CD4-positive, alpha-beta memory T cell (primary cell): ENCODE measurements around the gene MFAP2. TPM values are rescaled to one million over a fixed set of nuclear protein-coding genes. Genes with fewer than 3 reads are reported as not detected.
A peak's percentile ranks its signal among the peaks of the same experiment; 100 is the strongest.

Source experiments
- CTCF ChIA-PET: fragments of 350-600 bp; sonication (Branson Sonifier 250); formaldehyde crosslinking; loops from one replicate; lab custom pipeline; 2021; ENCODE audit warnings: inconsistent platforms; ENCODE audit not compliant: partially characterized antibody; lab: Charles Lee
- POLR2A ChIA-PET: fragments of 350-600 bp; sonication (Branson Sonifier 250); formaldehyde crosslinking; loops from one replicate; lab custom pipeline; 2021; ENCODE audit not compliant: partially characterized antibody; lab: Charles Lee
- DNase-seq, 5 donors: peaks; one replicate each; pipeline versions ENCODE4 v3.0.0 to v3.0.0-alpha.2; 2020 to 2022; ENCODE audit warnings: mixed read lengths in 1 of 5
- H3K27ac ChIP-seq: one replicate; pipeline ENCODE4 v1.7.0; 2013; ENCODE audit warnings: low read depth, low read length
- H3K27me3 ChIP-seq: 2 replicates; pipeline ENCODE4 v1.7.0; 2013; ENCODE audit warnings: mild to moderate bottlenecking, low read length, moderate library complexity; ENCODE audit not compliant: insufficient read depth
- H3K36me3 ChIP-seq: 2 replicates; pipeline ENCODE4 v1.7.0; 2013; ENCODE audit warnings: mild to moderate bottlenecking, low read length, moderate library complexity; ENCODE audit not compliant: insufficient read depth
- H3K4me1 ChIP-seq: 2 replicates; pipeline ENCODE4 v1.7.0; 2013; ENCODE audit warnings: mild to moderate bottlenecking, low read length, moderate library complexity; ENCODE audit not compliant: insufficient read depth
- H3K4me3 ChIP-seq, 2 donors: one replicate each; pipeline ENCODE4 v1.7.0; 2013; ENCODE audit warnings: low read length in 2 of 2, mild to moderate bottlenecking in 1 of 2
- H3K9me3 ChIP-seq, 2 donors: one replicate each; pipeline ENCODE4 v1.7.0; 2013; ENCODE audit warnings: low read length in 2 of 2, control low read depth in 1 of 2; ENCODE audit not compliant: control insufficient read depth in 1 of 2
- H3K27ac Mint-ChIP-seq, 7 donors: one replicate each; pipeline ENCODE4 v1.8.0; 2020 to 2021; ENCODE audit warnings: mixed read lengths in 7 of 7, mild to moderate bottlenecking in 6 of 7, inconsistent platforms in 3 of 7, moderate library complexity in 3 of 7
- H3K27me3 Mint-ChIP-seq, 2 donors: one replicate each; pipeline ENCODE4 v1.8.0; 2020 to 2021; ENCODE audit warnings: mixed read lengths in 2 of 2
- H3K36me3 Mint-ChIP-seq, 2 donors: one replicate each; pipeline ENCODE4 v1.8.0; 2020 to 2021; ENCODE audit warnings: mixed read lengths in 2 of 2, inconsistent platforms in 1 of 2, mild to moderate bottlenecking in 1 of 2
- H3K4me1 Mint-ChIP-seq, 4 donors: one replicate each; pipeline ENCODE4 v1.8.0; 2020 to 2021; ENCODE audit warnings: mixed read lengths in 4 of 4, mild to moderate bottlenecking in 1 of 4
- H3K4me3 Mint-ChIP-seq, 8 donors: one replicate each; pipeline ENCODE4 v1.8.0; 2020 to 2021; ENCODE audit warnings: mixed read lengths in 8 of 8, mild to moderate bottlenecking in 7 of 8, moderate library complexity in 6 of 8, inconsistent platforms in 3 of 8
- H3K9me3 Mint-ChIP-seq, 8 donors: one replicate each; pipeline ENCODE4 v1.8.0; 2020 to 2021; ENCODE audit warnings: mixed read lengths in 8 of 8, mild to moderate bottlenecking in 5 of 8, inconsistent platforms in 3 of 8, moderate library complexity in 1 of 8
- intact Hi-C: fragments of 100-400 bp; cut with micrococcal nuclease; formaldehyde crosslinking; loops from one replicate; pipeline ENCODE4 v1.15.1; 2023
- polyA plus RNA-seq, 2 donors: library from polyadenylated mRNA; unstranded; fragments of 300-500 nt; fragmentation: Illumina TruSeq; gene quantifications; one replicate each; pipeline ENCODE4 v1.2.3, GENCODE V29; 2021
- total RNA-seq, 2 experiments: library from RNA; stranded (reverse); gene quantifications; one replicate each; pipeline ENCODE4 v1.2.3, GENCODE V29; 2021

The MFAP2 gene
- total and polyA plus RNA-seq, 4 experiments from 2014 or later, result not detected

- Mint-ChIP-seq H3K9me3 (no peaks in the 10 kb centered on the region), H3K36me3 (peaks cover 9 to 20% of the 10 kb centered on the region in 2 donors), H3K27me3 (no peaks in the 10 kb centered on the region), H3K4me1 (peaks cover 10 to 23% (median 17%) of the 10 kb centered on the region in 4 donors), H3K4me3 (no peak overlapping the region), H3K27ac (peak overlapping the region in 1 of 7 donors; percentile 36)
- Histone ChIP-seq H3K4me1 (peaks cover 27% of the 10 kb centered on the region), H3K9me3 (no peaks in the 10 kb centered on the region), H3K27me3 (no peaks in the 10 kb centered on the region), H3K36me3 (peaks cover 12% of the 10 kb centered on the region), H3K27ac (no peak overlapping the region), H3K4me3 (no peak overlapping the region)
- no peak for DNase-seq
- intact Hi-C loops, result no loop called here
- POLR2A ChIA-PET, result interaction anchor here (0.7 kb wide), 1 partner anchor 23 kb away, joined by 4 read pairs; no protein-coding TSS in a partner anchor
- CTCF ChIA-PET, result no interaction called here
Observed at GRCh38 chr1:17008208-17008855, 27.9 kb upstream of the MFAP2 start.

GRCh38 chr1:17007121-17007520 lies 26.7 kb upstream of the MFAP2 start:
- H3K27ac ChIP-seq, result no peak overlapping the region
- no peaks in the 10 kb centered on the region for H3K27me3 Mint-ChIP-seq
- no peak overlapping the region for H3K4me3 ChIP-seq
- no peaks in the 10 kb centered on the region for H3K9me3 Mint-ChIP-seq
- DNase-seq, result no peak
- ChIA-PET POLR2A (no interaction called here), CTCF (no interaction called here)
- no peaks in the 10 kb centered on the region for H3K27me3 ChIP-seq
- H3K4me3 Mint-ChIP-seq, result no peak overlapping the region
- intact Hi-C loops, result no loop called here
- H3K9me3 ChIP-seq, result no peaks in the 10 kb centered on the region
- peaks cover 9 to 25% of the 10 kb centered on the region in 2 donors for H3K36me3 Mint-ChIP-seq
- peaks cover 25% of the 10 kb centered on the region for H3K4me1 ChIP-seq
- H3K36me3 ChIP-seq, result peaks cover 17% of the 10 kb centered on the region
- no peak overlapping the region for H3K27ac Mint-ChIP-seq
- H3K4me1 Mint-ChIP-seq, result peaks cover 10 to 21% (median 16%) of the 10 kb centered on the region in 4 donors

- intact Hi-C loops, result no loop called here
- Mint-ChIP-seq H3K9me3 (no peaks in the 10 kb centered on the region), H3K36me3 (peaks cover 17 to 34% of the 10 kb centered on the region in 2 donors), H3K4me3 (no peak overlapping the region), H3K27ac (no peak overlapping the region), H3K4me1 (peaks cover 4 to 10% (median 6%) of the 10 kb centered on the region in 4 donors), H3K27me3 (no peaks in the 10 kb centered on the region)
- Histone ChIP-seq H3K4me3 (no peak overlapping the region), H3K27me3 (no peaks in the 10 kb centered on the region), H3K9me3 (no peaks in the 10 kb centered on the region), H3K27ac (no peak overlapping the region), H3K4me1 (peaks cover 14% of the 10 kb centered on the region), H3K36me3 (peaks cover 23% of the 10 kb centered on the region)
- POLR2A ChIA-PET, result no interaction called here
- no peak for DNase-seq
- CTCF ChIA-PET, result interaction anchor here (0.7 to 1.3 kb wide), 2 partner anchors 44 to 250 kb away, joined by 3 read pairs; no protein-coding TSS in a partner anchor
Observed at GRCh38 chr1:17005365-17005740, 24.9 kb upstream of the MFAP2 start.

GRCh38 chr1:17004466-17005364 lies 24.3 kb upstream of the MFAP2 start:
- peaks cover 19 to 34% of the 10 kb centered on the region in 2 donors for H3K36me3 Mint-ChIP-seq
- CTCF ChIA-PET, result interaction anchor here (1.3 kb wide), 1 partner anchor 44 kb away, joined by 3 read pairs; no protein-coding TSS in a partner anchor
- Histone ChIP-seq H3K9me3 (no peaks in the 10 kb centered on the region), H3K4me1 (peaks cover 7% of the 10 kb centered on the region), H3K27me3 (no peaks in the 10 kb centered on the region), H3K4me3 (no peak overlapping the region), H3K36me3 (peaks cover 23% of the 10 kb centered on the region), H3K27ac (no peak overlapping the region)
- H3K27me3 Mint-ChIP-seq, result no peaks in the 10 kb centered on the region
- POLR2A ChIA-PET, result no interaction called here
- no peak for DNase-seq
- H3K4me3 Mint-ChIP-seq, result no peak overlapping the region
- H3K4me1 Mint-ChIP-seq, result peaks cover 1 to 4% (median 3%) of the 10 kb centered on the region in 4 donors
- no peaks in the 10 kb centered on the region for H3K9me3 Mint-ChIP-seq
- no peak overlapping the region for H3K27ac Mint-ChIP-seq
- intact Hi-C loops, result no loop called here

GRCh38 chr1:17002524-17002902 lies 22.1 kb upstream of the MFAP2 start:
- Mint-ChIP-seq H3K4me3 (no peak overlapping the region), H3K4me1 (no peaks in the 10 kb centered on the region), H3K9me3 (no peaks in the 10 kb centered on the region), H3K27me3 (no peaks in the 10 kb centered on the region), H3K27ac (no peak overlapping the region), H3K36me3 (peaks cover 31 to 46% of the 10 kb centered on the region in 2 donors)
- Histone ChIP-seq H3K36me3 (peaks cover 29% of the 10 kb centered on the region), H3K4me1 (no peaks in the 10 kb centered on the region), H3K27me3 (no peaks in the 10 kb centered on the region), H3K4me3 (no peak overlapping the region), H3K9me3 (no peaks in the 10 kb centered on the region), H3K27ac (no peak overlapping the region)
- CTCF ChIA-PET, result no interaction called here
- POLR2A ChIA-PET, result no interaction called here
- intact Hi-C loops, result no loop called here
- DNase-seq, result no peak

GRCh38 chr1:17001760-17002523 lies 21.5 kb upstream of the MFAP2 start:
- Mint-ChIP-seq H3K9me3 (no peaks in the 10 kb centered on the region), H3K27ac (no peak overlapping the region), H3K4me3 (no peak overlapping the region), H3K36me3 (peaks cover 34 to 49% of the 10 kb centered on the region in 2 donors), H3K27me3 (no peaks in the 10 kb centered on the region), H3K4me1 (no peaks in the 10 kb centered on the region)
- no peak overlapping the region for H3K27ac ChIP-seq
- intact Hi-C loops, result no loop called here
- H3K4me3 ChIP-seq, result no peak overlapping the region
- no peaks in the 10 kb centered on the region for H3K4me1 ChIP-seq
- ChIA-PET CTCF (interaction anchor here (0.6 kb wide), 1 partner anchor 57 kb away, joined by 4 read pairs; no protein-coding TSS in a partner anchor), POLR2A (no interaction called here)
- DNase-seq, result no peak
- no peaks in the 10 kb centered on the region for H3K27me3 ChIP-seq
- no peaks in the 10 kb centered on the region for H3K9me3 ChIP-seq
- peaks cover 29% of the 10 kb centered on the region for H3K36me3 ChIP-seq

GRCh38 chr1:16999863-17000262 lies 19.4 kb upstream of the MFAP2 start:
- H3K9me3 Mint-ChIP-seq, result no peaks in the 10 kb centered on the region
- no peak for DNase-seq
- Histone ChIP-seq H3K36me3 (peaks cover 34% of the 10 kb centered on the region), H3K4me1 (no peaks in the 10 kb centered on the region), H3K27ac (no peak overlapping the region), H3K27me3 (no peaks in the 10 kb centered on the region), H3K9me3 (no peaks in the 10 kb centered on the region), H3K4me3 (no peak overlapping the region)
- H3K27me3 Mint-ChIP-seq, result no peaks in the 10 kb centered on the region
- peaks cover 38 to 60% of the 10 kb centered on the region in 2 donors for H3K36me3 Mint-ChIP-seq
- intact Hi-C loops, result no loop called here
- no peak overlapping the region for H3K4me3 Mint-ChIP-seq
- H3K27ac Mint-ChIP-seq, result no peak overlapping the region
- CTCF ChIA-PET, result no interaction called here
- H3K4me1 Mint-ChIP-seq, result no peaks in the 10 kb centered on the region
- POLR2A ChIA-PET, result no interaction called here
